LNCaP clone FGC (cell line): ENCODE measurements around the gene ARRB1.

Experiments used
- DNase-seq: peaks from one replicate; pipeline ENCODE4 v3.0.0-alpha.2; 2011; ENCODE audit warnings: low read depth
- H3K4me3 ChIP-seq: 2 replicates; pipeline ENCODE4 v1.5.1; 2011; ENCODE audit warnings: mild to moderate bottlenecking, low read depth, low read length, control low read depth
- TF ChIP-seq, protein P1 (sequence below): IDR thresholded peaks from 2 replicates; pipeline ENCODE4 v1.5.1; 2012; ENCODE audit warnings: mild to moderate bottlenecking; ENCODE audit not compliant: control insufficient read depth, insufficient read depth; ENCODE audit errors: extremely low read depth

Gene ARRB1

DNA sequence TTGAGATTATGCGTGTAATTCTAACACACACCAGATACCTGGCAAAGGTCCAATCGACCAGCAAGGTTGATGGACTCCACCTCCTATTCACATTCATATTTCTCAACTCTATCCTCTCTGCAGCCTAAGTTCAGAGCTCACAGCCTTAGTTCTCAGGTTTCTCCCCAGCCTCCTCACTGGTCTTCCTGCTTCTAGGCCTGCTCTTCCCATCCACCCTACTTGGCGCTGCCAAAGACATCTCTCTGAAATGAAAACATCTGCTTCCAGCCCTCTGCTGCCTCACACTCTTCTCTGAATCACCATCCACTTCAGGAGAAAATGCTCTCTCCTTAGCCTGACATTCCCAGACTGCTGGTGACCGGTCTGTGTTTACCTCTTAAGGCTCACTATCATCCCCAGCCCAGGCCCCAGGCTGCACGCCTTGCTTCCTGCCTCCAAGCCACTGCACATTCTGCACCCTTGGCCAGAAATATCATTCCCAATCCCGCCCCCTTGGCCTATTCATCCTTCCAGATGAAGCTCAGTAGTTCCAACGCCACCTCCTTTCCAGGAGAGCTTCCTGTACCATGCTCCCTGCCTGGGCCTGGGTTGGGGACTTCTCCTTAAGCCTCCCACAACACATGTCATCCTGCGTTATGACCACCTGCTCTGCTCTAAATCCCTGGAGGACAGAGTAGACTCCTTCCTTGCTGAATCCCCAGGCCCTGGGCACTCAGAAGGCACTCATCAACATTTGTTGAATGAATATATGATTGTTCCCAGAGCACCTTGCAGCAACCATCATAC is 3.5 kb downstream of the ARRB1 start:
- TF ChIP-seq, protein P1, sequence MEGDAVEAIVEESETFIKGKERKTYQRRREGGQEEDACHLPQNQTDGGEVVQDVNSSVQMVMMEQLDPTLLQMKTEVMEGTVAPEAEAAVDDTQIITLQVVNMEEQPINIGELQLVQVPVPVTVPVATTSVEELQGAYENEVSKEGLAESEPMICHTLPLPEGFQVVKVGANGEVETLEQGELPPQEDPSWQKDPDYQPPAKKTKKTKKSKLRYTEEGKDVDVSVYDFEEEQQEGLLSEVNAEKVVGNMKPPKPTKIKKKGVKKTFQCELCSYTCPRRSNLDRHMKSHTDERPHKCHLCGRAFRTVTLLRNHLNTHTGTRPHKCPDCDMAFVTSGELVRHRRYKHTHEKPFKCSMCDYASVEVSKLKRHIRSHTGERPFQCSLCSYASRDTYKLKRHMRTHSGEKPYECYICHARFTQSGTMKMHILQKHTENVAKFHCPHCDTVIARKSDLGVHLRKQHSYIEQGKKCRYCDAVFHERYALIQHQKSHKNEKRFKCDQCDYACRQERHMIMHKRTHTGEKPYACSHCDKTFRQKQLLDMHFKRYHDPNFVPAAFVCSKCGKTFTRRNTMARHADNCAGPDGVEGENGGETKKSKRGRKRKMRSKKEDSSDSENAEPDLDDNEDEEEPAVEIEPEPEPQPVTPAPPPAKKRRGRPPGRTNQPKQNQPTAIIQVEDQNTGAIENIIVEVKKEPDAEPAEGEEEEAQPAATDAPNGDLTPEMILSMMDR = no peak
- no peak for DNase-seq
- H3K4me3 ChIP-seq = no peak overlapping the region

DNA sequence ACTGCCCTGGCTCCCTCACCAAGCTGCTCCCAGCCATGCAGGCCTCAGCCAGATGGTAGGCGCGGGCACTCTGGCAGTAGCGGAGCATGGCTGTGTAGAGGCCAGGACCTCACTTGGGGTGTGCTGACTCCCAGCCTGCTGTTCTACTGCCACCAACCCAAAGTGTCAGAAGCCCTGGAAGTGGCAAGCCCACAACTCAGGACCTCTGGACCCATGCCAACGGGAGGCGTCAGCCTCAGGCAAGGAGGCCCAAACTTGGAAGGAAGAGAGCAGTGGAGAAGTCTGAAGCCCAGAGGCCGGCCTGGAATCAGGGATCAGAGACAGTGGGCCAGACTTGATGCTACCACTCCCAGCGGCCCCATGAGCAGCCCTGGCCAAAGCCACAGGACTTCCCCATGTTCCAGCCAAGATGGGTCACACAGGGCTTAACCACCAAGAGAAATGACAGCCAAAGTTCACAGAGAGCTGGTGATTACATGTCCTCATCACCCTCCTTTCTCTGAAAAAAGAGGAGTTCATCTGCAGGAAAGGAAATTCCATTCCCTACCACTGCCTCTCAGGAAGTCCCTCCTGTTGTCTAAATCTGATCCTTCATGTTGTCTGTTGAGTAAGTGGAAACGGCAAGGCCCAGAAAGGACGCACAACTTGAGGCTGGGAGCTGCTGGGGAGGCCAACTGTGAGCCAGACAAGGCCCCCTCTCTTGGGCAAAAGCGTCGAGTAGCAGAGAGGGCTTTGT is 4.4 kb downstream of the ARRB1 start:
- H3K4me3 ChIP-seq = no peak overlapping the region
- TF ChIP-seq, protein P1 = no peak
- DNase-seq = no peak

DNA sequence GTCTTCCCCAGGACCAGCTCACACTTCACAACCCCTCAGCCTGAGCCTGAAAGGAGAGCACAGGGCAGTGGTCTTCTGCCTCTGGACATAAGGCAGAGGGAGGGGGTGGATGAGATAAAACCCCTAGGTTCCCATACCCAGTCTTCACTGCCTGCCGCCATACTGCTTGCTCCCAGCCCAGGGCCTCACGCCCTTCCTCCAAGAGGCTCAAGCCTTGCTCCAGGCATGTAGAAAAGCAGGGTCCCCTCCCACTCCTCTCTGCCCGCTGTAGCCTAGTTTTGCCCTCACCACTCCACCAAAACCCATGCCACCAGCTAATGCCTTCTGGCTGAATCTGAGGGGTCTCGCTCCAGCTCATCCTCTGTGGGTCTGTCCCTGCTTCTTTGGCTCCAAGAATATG is 5.2 kb downstream of the ARRB1 start:
- DNase-seq = no peak
- H3K4me3 ChIP-seq = no peak overlapping the region
- TF ChIP-seq, protein P1 = no peak

DNA sequence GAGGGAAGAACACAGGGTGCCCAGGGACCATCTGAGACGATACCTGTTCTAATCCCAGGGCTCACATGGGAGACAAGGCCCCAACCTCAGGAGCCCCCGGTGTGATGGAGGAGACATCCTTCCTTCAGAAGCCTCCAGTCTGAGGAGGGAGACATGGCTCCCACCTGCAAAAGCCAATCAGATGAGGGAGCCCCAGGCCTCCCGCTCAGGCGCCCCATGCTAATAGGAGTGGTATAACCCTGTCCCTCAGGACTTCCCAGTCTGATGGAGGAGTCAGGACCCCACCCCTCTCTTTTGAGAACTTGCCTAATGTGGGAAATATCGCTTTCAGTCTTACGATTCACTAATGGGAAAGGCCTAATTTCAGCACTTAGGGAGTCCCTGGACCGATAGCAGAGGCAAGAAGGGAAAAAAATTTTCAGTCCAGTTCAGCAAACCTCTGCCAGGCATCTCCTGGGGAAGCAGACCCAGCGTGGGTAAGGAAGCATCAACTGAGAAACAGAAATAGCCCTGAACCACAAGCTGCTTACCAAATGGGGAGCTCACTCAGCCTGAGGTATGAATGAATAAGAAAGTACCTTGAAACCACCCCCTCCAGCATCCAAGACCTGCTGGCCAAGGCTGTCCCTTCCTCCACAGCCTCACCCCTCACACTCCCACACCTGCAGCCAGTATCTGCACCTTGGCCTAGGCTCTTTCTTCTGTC is 5.9 kb downstream of the ARRB1 start:
- DNase-seq = no peak
- H3K4me3 ChIP-seq = no peak overlapping the region
- TF ChIP-seq, protein P1 = no peak

DNA sequence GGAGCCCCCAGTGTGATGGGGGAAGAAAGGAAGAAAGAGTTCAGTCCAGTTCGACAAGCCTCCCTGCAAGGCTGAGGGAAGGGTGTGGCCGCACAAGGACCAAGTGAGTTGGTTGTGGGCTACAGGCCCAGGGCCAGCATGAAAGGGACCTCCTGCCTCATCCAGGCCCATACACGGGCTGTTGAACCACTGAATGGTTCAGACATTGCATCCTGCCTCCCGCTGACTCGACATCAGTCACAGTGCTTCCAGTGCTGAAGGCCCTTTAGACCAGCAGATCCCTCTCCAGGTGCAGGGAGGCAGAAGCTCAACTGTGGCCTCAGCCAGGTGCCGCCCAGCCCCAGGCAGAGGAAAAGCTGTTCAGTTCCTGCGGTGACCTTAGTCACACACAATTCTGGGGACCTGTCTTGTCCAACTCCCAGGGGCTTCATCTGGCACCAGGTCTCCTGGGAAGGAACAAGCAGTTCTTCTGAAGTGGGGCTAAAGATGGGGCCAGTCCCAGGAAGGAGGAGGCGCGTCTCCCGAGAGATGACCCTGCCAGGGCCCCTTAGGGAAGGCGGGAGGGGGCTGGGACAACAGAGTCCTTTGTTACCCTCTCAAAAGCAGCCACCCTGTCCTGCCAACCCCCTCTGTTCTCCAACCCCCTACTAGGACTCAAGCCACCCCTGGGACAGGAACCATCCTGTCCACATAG is 6.6 kb downstream of the ARRB1 start:
- no peak for DNase-seq
- TF ChIP-seq, protein P1 = no peak
- no peak overlapping the region for H3K4me3 ChIP-seq

DNA sequence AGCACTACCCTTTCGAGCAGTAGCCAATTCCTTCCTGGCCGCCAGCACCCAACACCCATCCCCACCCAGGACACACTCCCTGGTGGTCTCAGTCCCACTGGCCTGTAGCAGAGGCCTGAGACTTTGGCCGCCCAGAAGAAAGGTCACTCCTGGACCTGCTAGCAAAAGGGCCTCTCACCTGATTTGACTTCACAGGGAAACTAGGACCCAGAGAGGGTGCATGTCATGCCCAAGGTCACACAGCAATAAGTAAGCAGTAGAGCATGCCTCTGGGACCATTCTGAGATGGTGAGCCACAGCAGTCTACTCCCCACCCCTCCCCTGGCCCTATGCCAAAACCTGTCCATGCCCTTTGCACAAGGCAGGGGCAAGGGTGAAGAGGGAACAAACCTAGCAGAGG is 7.3 kb downstream of the ARRB1 start:
- TF ChIP-seq, protein P1 = no peak
- DNase-seq = no peak
- H3K4me3 ChIP-seq = no peak overlapping the region
